Measurements from ENCODE around the gene CCDC3.

The CCDC3 gene

GRCh38 chr10:12922117-12922900, 79.2 kb downstream of the CCDC3 start:
- no peak for DNase-seq (ENCODE audit: low read depth, low spot score)

GRCh38 chr10:12921163-12921562, 80.3 kb downstream of the CCDC3 start:
- DNase-seq (ENCODE audit: low read depth, low spot score), result no peak

- no peak for DNase-seq (ENCODE audit: low read depth, low spot score)
Observed at GRCh38 chr10:12919574-12919973, 81.9 kb downstream of the CCDC3 start.

GRCh38 chr10:12916587-12916986, 84.9 kb downstream of the CCDC3 start:
- DNase-seq (ENCODE audit: low read depth, low spot score), result no peak

GRCh38 chr10:12915637-12916168, 85.8 kb downstream of the CCDC3 start:
- no peak for DNase-seq (ENCODE audit: low read depth, low spot score)

- no peak for DNase-seq (ENCODE audit: low read depth, low spot score)
Observed at GRCh38 chr10:12914111-12914510, 87.4 kb downstream of the CCDC3 start.

GRCh38 chr10:12911795-12912194, 89.7 kb downstream of the CCDC3 start:
- DNase-seq (ENCODE audit: low read depth, low spot score), result no peak

- no peak for DNase-seq (ENCODE audit: low read depth, low spot score)
Observed at GRCh38 chr10:12910835-12911234, 90.7 kb downstream of the CCDC3 start.

- DNase-seq (ENCODE audit: low read depth, low spot score), result no peak
Observed at GRCh38 chr10:12909836-12910185, 91.7 kb downstream of the CCDC3 start.

- no peak for DNase-seq (ENCODE audit: low read depth, low spot score)
Observed at GRCh38 chr10:12909182-12909835, 92.2 kb downstream of the CCDC3 start.

- no peak for DNase-seq (ENCODE audit: low read depth, low spot score)
Observed at GRCh38 chr10:12908773-12909172, 92.7 kb downstream of the CCDC3 start.

- peak; percentile 63 for DNase-seq (ENCODE audit: low read depth, low spot score)
Observed at GRCh38 chr10:12907656-12908055, 93.9 kb downstream of the CCDC3 start.

- no peak for DNase-seq (ENCODE audit: low read depth, low spot score)
Observed at GRCh38 chr10:12906051-12906541, 95.4 kb downstream of the CCDC3 start.

GRCh38 chr10:12905067-12905466, 96.4 kb downstream of the CCDC3 start:
- DNase-seq (ENCODE audit: low read depth, low spot score), result no peak

- DNase-seq (ENCODE audit: low read depth, low spot score), result no peak
Observed at GRCh38 chr10:12902851-12903358, 98.6 kb downstream of the CCDC3 start.

GRCh38 chr10:12902135-12902572, 99.4 kb downstream of the CCDC3 start:
- DNase-seq (ENCODE audit: low read depth, low spot score), result no peak

- DNase-seq (ENCODE audit: low read depth, low spot score), result no peak
Observed at GRCh38 chr10:12899546-12899945, 102.0 kb downstream of the CCDC3 start.

- no peak for DNase-seq (ENCODE audit: low read depth, low spot score)
Observed at GRCh38 chr10:12898271-12898670, 103.2 kb downstream of the CCDC3 start.

GRCh38 chr10:12897278-12897677, 104.2 kb downstream of the CCDC3 start:
- DNase-seq (ENCODE audit: low read depth, low spot score), result no peak

- DNase-seq (ENCODE audit: low read depth, low spot score), result no peak
Observed at GRCh38 chr10:12896251-12896650, 105.3 kb downstream of the CCDC3 start.

GRCh38 chr10:12892924-12893323, 108.6 kb downstream of the CCDC3 start:
- no peak for DNase-seq (ENCODE audit: low read depth, low spot score)

GRCh38 chr10:12890958-12891357, 110.6 kb downstream of the CCDC3 start:
- no peak for DNase-seq (ENCODE audit: low read depth, low spot score)

GRCh38 chr10:12888470-12888869, 113.0 kb downstream of the CCDC3 start:
- DNase-seq (ENCODE audit: low read depth, low spot score), result no peak
